ENCODE results near the gene DCUN1D1.

DCUN1D1 gene

GRCh38 chr3:182972387-182972786, 8.0 kb downstream of the DCUN1D1 start:
- no peak for DNase-seq (ENCODE audit: low spot score)

- no peak for DNase-seq (ENCODE audit: low spot score)
Measured at GRCh38 chr3:182971637-182972036, 8.7 kb downstream of the DCUN1D1 start.

- DNase-seq (ENCODE audit: low spot score), result no peak
Measured at GRCh38 chr3:182970811-182971418, 9.4 kb downstream of the DCUN1D1 start.

- DNase-seq (ENCODE audit: low spot score), result no peak
Measured at GRCh38 chr3:182969853-182970252, 10.5 kb downstream of the DCUN1D1 start.

- no peak for DNase-seq (ENCODE audit: low spot score)
Measured at GRCh38 chr3:182969277-182969676, 11.1 kb downstream of the DCUN1D1 start.

GRCh38 chr3:182967218-182968204, 12.8 kb downstream of the DCUN1D1 start:
- no peak for DNase-seq (ENCODE audit: low spot score)

- DNase-seq (ENCODE audit: low spot score), result no peak
Measured at GRCh38 chr3:182965861-182966366, 14.4 kb downstream of the DCUN1D1 start.

GRCh38 chr3:182964179-182964578, 16.2 kb downstream of the DCUN1D1 start:
- DNase-seq (ENCODE audit: low spot score), result no peak

GRCh38 chr3:182962166-182962565, 18.2 kb downstream of the DCUN1D1 start:
- no peak for DNase-seq (ENCODE audit: low spot score)

GRCh38 chr3:182959474-182960350, 20.6 kb downstream of the DCUN1D1 start:
- DNase-seq (ENCODE audit: low spot score), result no peak

GRCh38 chr3:182957676-182958266, 22.6 kb downstream of the DCUN1D1 start:
- no peak for DNase-seq (ENCODE audit: low spot score)

- no peak for DNase-seq (ENCODE audit: low spot score)
Measured at GRCh38 chr3:182957226-182957625, 23.1 kb downstream of the DCUN1D1 start.

GRCh38 chr3:182954553-182955235, 25.6 kb downstream of the DCUN1D1 start:
- DNase-seq (ENCODE audit: low spot score), result no peak

- no peak for DNase-seq (ENCODE audit: low spot score)
Measured at GRCh38 chr3:182949688-182950087, 30.6 kb downstream of the DCUN1D1 start.

GRCh38 chr3:182948305-182948704, 32.0 kb downstream of the DCUN1D1 start:
- DNase-seq (ENCODE audit: low spot score), result no peak

- DNase-seq (ENCODE audit: low spot score), result no peak
Measured at GRCh38 chr3:182947888-182948287, 32.5 kb downstream of the DCUN1D1 start.

GRCh38 chr3:182941719-182942118, 38.6 kb downstream of the DCUN1D1 start:
- no peak for DNase-seq (ENCODE audit: low spot score)

GRCh38 chr3:182940266-182940808, 40.0 kb downstream of the DCUN1D1 start:
- no peak for DNase-seq (ENCODE audit: low spot score)

- no peak for DNase-seq (ENCODE audit: low spot score)
Measured at GRCh38 chr3:182937293-182938051, 42.9 kb downstream of the DCUN1D1 start.

- DNase-seq (ENCODE audit: low spot score), result no peak
Measured at GRCh38 chr3:182936918-182937285, 43.4 kb downstream of the DCUN1D1 start.
